ENCODE data around the gene SIRPA. TPM values are rescaled to one million over a fixed set of nuclear protein-coding genes. Genes with fewer than 3 reads are reported as not detected.

Gene SIRPA
- total RNA-seq, 3 donors from 2014 or later (not counting 1 experiment from before 2014, with no cell fraction given): 1.3 to 7.5 (median 2.3) TPM

GRCh38 chr20:1979106-1979778 is 84.0 kb downstream of the SIRPA start:
- Histone ChIP-seq H3K4me1 (ENCODE audit: control insufficient read depth, insufficient read depth, low read length) (no peaks in the 10 kb centered on the region), H3K27me3 (ENCODE audit: control insufficient read depth, insufficient read depth, low read length) (no peaks in the 10 kb centered on the region), H3K36me3 (ENCODE audit: control insufficient read depth, insufficient read depth, low read length) (no peaks in the 10 kb centered on the region), H3K4me3 (ENCODE audit: low read length) (no peak overlapping the region), H3K9me3 (ENCODE audit: control insufficient read depth, insufficient read depth, low read length) (no peaks in the 10 kb centered on the region), H3K27ac (ENCODE audit: low read length) (no peak overlapping the region)
- peaks cover 16 to 38% of the 10 kb centered on the region in 2 donors for H3K27me3 Mint-ChIP-seq (ENCODE audit: low read depth in 2 of 2)
- H3K4me1 Mint-ChIP-seq: no peaks in the 10 kb centered on the region
- intact Hi-C loops (cut with micrococcal nuclease): no loop called here
- no peaks in the 10 kb centered on the region for H3K36me3 Mint-ChIP-seq
- no peak for TF ChIP-seq CTCF (IDR thresholded peaks at IDR 0.05)
- no peak for ATAC-seq
- no peak overlapping the region for H3K4me3 Mint-ChIP-seq
- H3K9me3 Mint-ChIP-seq: no peaks in the 10 kb centered on the region
- no peak for DNase-seq
- H3K27ac Mint-ChIP-seq: no peak overlapping the region
- WGBS (ENCODE audit: insufficient coverage): 67% methylated on average over 3 of the region's 3 CpGs

- Mint-ChIP-seq H3K9me3 (no peaks in the 10 kb centered on the region), H3K4me1 (no peaks in the 10 kb centered on the region), H3K36me3 (no peaks in the 10 kb centered on the region), H3K27ac (no peak overlapping the region), H3K4me3 (no peak overlapping the region), H3K27me3 (ENCODE audit: low read depth in 2 of 2) (peaks cover 19 to 33% of the 10 kb centered on the region in 2 donors)
- no peak overlapping the region for H3K27ac ChIP-seq (ENCODE audit: low read length)
- H3K4me3 ChIP-seq (ENCODE audit: low read length): no peak overlapping the region
- 84% methylated on average over 5 of the region's 5 CpGs for WGBS (ENCODE audit: insufficient coverage)
- no peaks in the 10 kb centered on the region for H3K27me3 ChIP-seq (ENCODE audit: control insufficient read depth, insufficient read depth, low read length)
- TF ChIP-seq CTCF (IDR thresholded peaks at IDR 0.05): no peak
- intact Hi-C loops (cut with micrococcal nuclease): no loop called here
- no peak for DNase-seq
- no peaks in the 10 kb centered on the region for H3K9me3 ChIP-seq (ENCODE audit: control insufficient read depth, insufficient read depth, low read length)
- H3K36me3 ChIP-seq (ENCODE audit: control insufficient read depth, insufficient read depth, low read length): no peaks in the 10 kb centered on the region
- no peak for ATAC-seq
- H3K4me1 ChIP-seq (ENCODE audit: control insufficient read depth, insufficient read depth, low read length): no peaks in the 10 kb centered on the region
Measured at GRCh38 chr20:1982686-1983085, 87.5 kb downstream of the SIRPA start.

GRCh38 chr20:1983301-1983700 is 88.1 kb downstream of the SIRPA start:
- DNase-seq (no peak), ATAC-seq (no peak)
- H3K4me3 Mint-ChIP-seq: no peak overlapping the region
- Histone ChIP-seq H3K27ac (ENCODE audit: low read length) (no peak overlapping the region), H3K27me3 (ENCODE audit: control insufficient read depth, insufficient read depth, low read length) (no peaks in the 10 kb centered on the region), H3K4me1 (ENCODE audit: control insufficient read depth, insufficient read depth, low read length) (no peaks in the 10 kb centered on the region), H3K9me3 (ENCODE audit: control insufficient read depth, insufficient read depth, low read length) (no peaks in the 10 kb centered on the region), H3K4me3 (ENCODE audit: low read length) (no peak overlapping the region), H3K36me3 (ENCODE audit: control insufficient read depth, insufficient read depth, low read length) (no peaks in the 10 kb centered on the region)
- H3K9me3 Mint-ChIP-seq: no peaks in the 10 kb centered on the region
- peaks cover 17 to 28% of the 10 kb centered on the region in 2 donors for H3K27me3 Mint-ChIP-seq (ENCODE audit: low read depth in 2 of 2)
- H3K4me1 Mint-ChIP-seq: no peaks in the 10 kb centered on the region
- 49% methylated on average over 4 of the region's 4 CpGs for WGBS (ENCODE audit: insufficient coverage)
- intact Hi-C loops (cut with micrococcal nuclease): no loop called here
- TF ChIP-seq CTCF (IDR thresholded peaks at IDR 0.05): no peak
- no peak overlapping the region for H3K27ac Mint-ChIP-seq
- no peaks in the 10 kb centered on the region for H3K36me3 Mint-ChIP-seq

GRCh38 chr20:1987826-1988225 is 92.6 kb downstream of the SIRPA start:
- intact Hi-C loops (cut with micrococcal nuclease): no loop called here
- no peak for DNase-seq
- Mint-ChIP-seq H3K9me3 (no peaks in the 10 kb centered on the region), H3K36me3 (no peaks in the 10 kb centered on the region), H3K27me3 (ENCODE audit: low read depth in 2 of 2) (peaks cover 10 to 29% of the 10 kb centered on the region in 2 donors), H3K4me1 (no peaks in the 10 kb centered on the region), H3K4me3 (no peak overlapping the region), H3K27ac (no peak overlapping the region)
- Histone ChIP-seq H3K36me3 (ENCODE audit: control insufficient read depth, insufficient read depth, low read length) (no peaks in the 10 kb centered on the region), H3K27ac (ENCODE audit: low read length) (no peak overlapping the region), H3K9me3 (ENCODE audit: control insufficient read depth, insufficient read depth, low read length) (no peaks in the 10 kb centered on the region), H3K4me1 (ENCODE audit: control insufficient read depth, insufficient read depth, low read length) (no peaks in the 10 kb centered on the region), H3K4me3 (ENCODE audit: low read length) (no peak overlapping the region), H3K27me3 (ENCODE audit: control insufficient read depth, insufficient read depth, low read length) (no peaks in the 10 kb centered on the region)
- WGBS (ENCODE audit: insufficient coverage): 71% methylated on average over 3 of the region's 3 CpGs
- no peak for TF ChIP-seq CTCF (IDR thresholded peaks at IDR 0.05)
- no peak for ATAC-seq

Data from natural killer cell (primary cell).